Activated CD4-positive, alpha-beta T cell treated with anti-CD3 and anti-CD28 coated beads, Interleukin-2, amount 10 ng/mL, durations not matched to agents 24 days and 14 days (primary cell): ENCODE results near the gene CCL19. TPM values are rescaled to one million over a fixed set of nuclear protein-coding genes. Genes with fewer than 3 reads are reported as not detected.

Source experiments
- DNase-seq: peaks from one replicate; pipeline ENCODE4 v3.0.0; 2022
- H3K27ac Mint-ChIP-seq: one replicate; pipeline ENCODE4 v1.8.0; 2022; ENCODE audit warnings: mild to moderate bottlenecking, mixed read lengths
- H3K27me3 Mint-ChIP-seq: one replicate; pipeline ENCODE4 v1.8.0; 2022; ENCODE audit warnings: mixed read lengths
- H3K36me3 Mint-ChIP-seq: one replicate; pipeline ENCODE4 v1.8.0; 2022; ENCODE audit warnings: low read depth, mild to moderate bottlenecking, mixed read lengths
- H3K4me1 Mint-ChIP-seq: one replicate; pipeline ENCODE4 v1.8.0; 2021; ENCODE audit warnings: mixed read lengths
- H3K4me3 Mint-ChIP-seq: one replicate; pipeline ENCODE4 v1.8.0; 2022; ENCODE audit warnings: mild to moderate bottlenecking, moderate library complexity, mixed read lengths
- H3K9me3 Mint-ChIP-seq: one replicate; pipeline ENCODE4 v1.8.0; 2021; ENCODE audit warnings: mixed read lengths
- intact Hi-C: fragments of 100-400 bp; cut with micrococcal nuclease; formaldehyde crosslinking; loops from one replicate; pipeline ENCODE4 v1.15.1; 2023
- total RNA-seq: library from RNA; stranded (reverse); gene quantifications from 2 replicates; pipeline ENCODE4 v1.2.3, GENCODE V29; 2022

The CCL19 gene
- total RNA-seq, 1 donor from 2014 or later: not detected

- Mint-ChIP-seq H3K4me1 (peaks cover 36% of the 10 kb centered on the region), H3K36me3 (peaks cover 34% of the 10 kb centered on the region), H3K27ac (peak overlapping the region; percentile 92), H3K4me3 (peak overlapping the region; percentile 94), H3K27me3 (no peaks in the 10 kb centered on the region), H3K9me3 (no peaks in the 10 kb centered on the region)
- intact Hi-C loops: loop anchor here (1.0 kb wide), 1 partner anchor 55 kb away; no protein-coding TSS in a partner anchor
- peak; percentile 66 for DNase-seq
Observed at GRCh38 chr9:34647651-34648050, 43.4 kb downstream of the CCL19 start.

DNA sequence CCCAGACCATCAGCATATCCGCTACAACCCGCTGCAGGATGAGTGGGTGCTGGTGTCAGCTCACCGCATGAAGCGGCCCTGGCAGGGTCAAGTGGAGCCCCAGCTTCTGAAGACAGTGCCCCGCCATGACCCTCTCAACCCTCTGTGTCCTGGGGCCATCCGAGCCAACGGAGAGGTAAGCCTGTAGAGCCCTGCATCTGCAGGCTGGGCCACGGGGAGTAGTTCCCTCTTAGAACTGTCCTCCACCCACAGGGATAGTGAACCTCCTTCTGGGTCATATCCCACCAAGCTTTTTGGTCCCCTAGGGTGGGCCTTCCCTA lies 44.0 kb downstream of the CCL19 start:
- no peaks in the 10 kb centered on the region for H3K27me3 Mint-ChIP-seq
- no peak for DNase-seq
- H3K27ac Mint-ChIP-seq: peak overlapping the region; percentile 92
- no peaks in the 10 kb centered on the region for H3K9me3 Mint-ChIP-seq
- H3K36me3 Mint-ChIP-seq: peaks cover 31% of the 10 kb centered on the region
- intact Hi-C loops: loop anchor here (1.0 kb wide), 1 partner anchor 55 kb away; no protein-coding TSS in a partner anchor
- H3K4me3 Mint-ChIP-seq: peak overlapping the region; percentile 94
- peaks cover 32% of the 10 kb centered on the region for H3K4me1 Mint-ChIP-seq

DNA sequence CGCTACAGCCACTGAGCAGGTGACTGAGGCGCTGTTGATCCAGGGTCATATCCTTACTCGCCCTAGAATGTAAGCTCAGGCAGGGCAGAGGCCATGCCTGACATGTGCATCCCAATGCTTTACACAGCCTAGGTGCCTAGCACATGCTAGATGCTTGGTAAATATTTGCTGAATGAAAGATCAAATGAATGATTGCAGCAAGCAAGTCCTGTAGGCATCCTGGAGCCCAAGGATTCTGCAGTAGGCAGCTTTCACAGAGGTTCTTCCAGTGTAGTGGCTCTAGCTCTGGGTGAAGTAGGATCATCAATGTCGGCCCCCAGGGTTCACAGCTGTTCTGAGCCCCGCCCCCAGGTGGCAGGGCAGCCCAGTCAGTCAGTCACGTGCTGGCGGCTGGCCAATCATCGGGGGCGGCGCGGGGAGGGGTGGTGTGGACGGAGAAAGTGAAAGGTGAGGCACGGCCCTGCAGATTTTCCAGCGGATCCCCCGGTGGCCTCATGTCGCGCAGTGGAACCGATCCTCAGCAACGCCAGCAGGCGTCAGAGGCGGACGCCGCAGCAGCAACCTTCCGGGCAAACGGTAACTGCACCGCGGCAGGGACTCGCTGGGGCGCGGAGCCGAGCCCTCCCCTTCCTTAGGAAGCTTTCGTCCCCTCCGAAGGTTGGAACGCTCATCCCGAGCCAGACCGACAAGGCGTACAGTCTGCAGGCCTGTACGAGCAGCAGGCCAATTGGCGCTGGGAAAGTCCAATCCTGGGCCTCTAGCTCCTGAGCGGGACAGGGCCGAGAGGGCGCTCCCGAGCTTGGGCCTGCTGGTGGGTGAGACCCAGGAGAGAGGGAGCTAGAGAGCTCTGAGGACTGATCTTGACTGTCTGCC lies 44.6 kb downstream of the CCL19 start, which contains the start of gene GALT:
TSS of gene GALT (plus strand) at position 465 of the 873 bp plus-strand sequence. CDS start at position 495, 30 bp downstream.
- H3K4me1 Mint-ChIP-seq: peaks cover 28% of the 10 kb centered on the region
- H3K27me3 Mint-ChIP-seq: no peaks in the 10 kb centered on the region
- peaks cover 31% of the 10 kb centered on the region for H3K36me3 Mint-ChIP-seq
- peak within 1 kb of the TSS; percentile 92 for H3K27ac Mint-ChIP-seq
- peak; percentile 99 for DNase-seq
- intact Hi-C loops: loop anchor here (1.0 kb wide), 4 partner anchors 9 to 56 kb away; partner anchors contain the start of genes RPP25L and SIGMAR1
- no peaks in the 10 kb centered on the region for H3K9me3 Mint-ChIP-seq
- H3K4me3 Mint-ChIP-seq: peak within 1 kb of the TSS; percentile 94

GRCh38 chr9:34644766-34645314 lies 46.2 kb downstream of the CCL19 start:
- Mint-ChIP-seq H3K27ac (peak overlapping the region; percentile 10), H3K9me3 (no peaks in the 10 kb centered on the region), H3K4me3 (no peak overlapping the region), H3K36me3 (peaks cover 25% of the 10 kb centered on the region), H3K27me3 (no peaks in the 10 kb centered on the region), H3K4me1 (peaks cover 30% of the 10 kb centered on the region)
- intact Hi-C loops: no loop called here
- no peak for DNase-seq

DNA sequence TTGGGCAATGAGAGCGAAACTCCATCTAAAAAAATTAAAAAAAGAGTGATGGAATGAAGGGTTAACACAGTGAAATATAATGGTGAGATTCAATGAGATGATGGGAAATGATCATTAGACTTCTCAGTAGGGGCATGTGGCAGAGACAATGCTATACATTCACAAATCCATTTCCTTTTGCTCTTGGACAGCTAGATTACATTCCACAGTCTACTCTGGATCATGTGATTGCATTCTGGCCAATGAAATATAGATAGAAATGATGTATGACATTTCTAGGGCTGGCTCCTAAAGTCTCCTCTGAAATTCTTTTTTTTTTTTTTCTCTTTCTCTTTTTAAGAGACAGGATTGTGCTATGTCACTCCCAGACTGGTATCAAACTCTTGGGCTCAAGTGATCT lies 48.4 kb downstream of the CCL19 start:
- H3K4me1 Mint-ChIP-seq: peaks cover 27% of the 10 kb centered on the region
- no peaks in the 10 kb centered on the region for H3K27me3 Mint-ChIP-seq
- no peak overlapping the region for H3K27ac Mint-ChIP-seq
- no peaks in the 10 kb centered on the region for H3K9me3 Mint-ChIP-seq
- H3K4me3 Mint-ChIP-seq: no peak overlapping the region
- peaks cover 5% of the 10 kb centered on the region for H3K36me3 Mint-ChIP-seq
- intact Hi-C loops: no loop called here
- DNase-seq: no peak

Other genes starting within 250 kb of the CCL19 start
- gene FAM219A, start 232.7 kb downstream of the CCL19 start, total RNA-seq: 13.6 and 16.3 TPM in 2 replicates
- gene DNAI1, start 232.5 kb downstream of the CCL19 start, total RNA-seq: not detected in 2 replicates
- gene ENHO, start 168.3 kb downstream of the CCL19 start, total RNA-seq: not detected in 2 replicates
- gene CNTFR, start 101.6 kb downstream of the CCL19 start, total RNA-seq: not detected in 2 replicates
- gene RPP25L, start 79.2 kb downstream of the CCL19 start, total RNA-seq: 34.8 and 36.1 TPM in 2 replicates
- 50.9 and 57.0 TPM in 2 replicates for gene DCTN3, start 70.8 kb downstream of the CCL19 start, total RNA-seq
- gene ARID3C, start 62.2 kb downstream of the CCL19 start, total RNA-seq: 0.14 TPM in 1 of 2 replicates, not detected in the other
- 117 and 128 TPM in 2 replicates for gene SIGMAR1, start 53.5 kb downstream of the CCL19 start, total RNA-seq
- gene GALT, start 44.6 kb downstream of the CCL19 start, total RNA-seq: 68.9 and 73.4 TPM in 2 replicates
- gene IL11RA, start 39.1 kb downstream of the CCL19 start, total RNA-seq: 29.7 and 34.4 TPM in 2 replicates
- gene CCL27, start 28.6 kb downstream of the CCL19 start, total RNA-seq: 0.52 and 0.70 TPM in 2 replicates
- gene CCL21, start 18.9 kb upstream of the CCL19 start, total RNA-seq: not detected in 2 replicates